Mucosa of descending colon (tissue), 3 donors: Measurements from ENCODE around the gene SYNGR1. TPM values are rescaled to one million over a fixed set of nuclear protein-coding genes. Genes with fewer than 3 reads are reported as not detected.

ENCODE experiments used
- ATAC-seq: fragments of 200-7000 bp; cut with Tn5 transposase; one replicate; pipeline ENCODE4 v1.9.1; 2020; ENCODE audit warnings: mild to moderate bottlenecking, moderate library complexity
- DNase-seq, 3 donors: peaks; one replicate each; pipeline ENCODE4 v3.0.0-alpha.2; 2020
- H3K36me3 ChIP-seq: fragments of 200-600 bp; one replicate; pipeline ENCODE4 v1.8.0; 2021; ENCODE audit warnings: low read depth, mild to moderate bottlenecking
- H3K4me1 ChIP-seq: fragments of 200-600 bp; one replicate; pipeline ENCODE4 v1.8.0; 2021; ENCODE audit warnings: low read depth, mild to moderate bottlenecking
- H3K4me3 ChIP-seq: fragments of 200-600 bp; one replicate; pipeline ENCODE4 v1.8.0; 2021; ENCODE audit warnings: mild to moderate bottlenecking
- H3K9me3 ChIP-seq: fragments of 200-600 bp; one replicate; pipeline ENCODE4 v1.8.0; 2021; ENCODE audit warnings: mild to moderate bottlenecking
- intact Hi-C, 2 donors: fragments of 100-400 bp; cut with DNase I in 1 of 2; cut with micrococcal nuclease in 1 of 2; formaldehyde crosslinking; loops; one replicate each; pipeline versions ENCODE4 v1.11.0 to v1.11.1; 2022; cut with DNase I, micrococcal nuclease
- total RNA-seq, 3 donors: library from RNA; stranded (reverse); fragmentation: NEBNext Ultra II Directional in 2 of 3; extraction: Animal tissue kit (Norgen Biotek cat#: 25700) in 2 of 3; gene quantifications; one replicate each; pipeline versions ENCODE4 v1.2.1 to v1.2.4, GENCODE V29; 2021 to 2023
- TF ChIP-seq, protein P1 (sequence below): fragments of 200-600 bp; IDR thresholded peaks from one replicate; pipeline ENCODE4 v1.8.0; 2022; ENCODE audit warnings: antibody characterized with exemption, mild to moderate bottlenecking
- donor health status: DM: no; HTN: no; CAD: no; lungs with moderate emphysema.
- donor health status: DM: no; HTN: no; CAD: no.
- donor health status: DM: no; HTN: yes; CAD: no.

The SYNGR1 gene
- total RNA-seq, 3 donors from 2014 or later = 1.7 to 26.5 (median 2.9) TPM

DNA sequence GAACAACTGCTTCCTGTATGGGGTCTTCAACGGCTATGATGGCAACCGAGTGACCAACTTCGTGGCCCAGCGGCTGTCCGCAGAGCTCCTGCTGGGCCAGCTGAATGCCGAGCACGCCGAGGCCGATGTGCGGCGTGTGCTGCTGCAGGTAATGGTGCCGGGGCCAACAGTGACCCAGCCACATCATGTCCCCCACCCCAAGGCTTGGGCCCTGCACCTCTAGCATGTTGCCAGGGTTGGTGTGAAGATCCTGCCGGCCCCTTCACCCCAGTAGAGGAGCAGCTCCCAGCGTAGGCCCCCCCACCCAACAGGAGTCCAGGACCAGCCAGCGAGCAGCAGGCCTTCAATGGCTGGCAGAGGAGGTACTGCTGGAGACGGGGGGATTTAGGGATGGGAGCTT is 65.7 kb downstream of the SYNGR1 start:
- no peak for ATAC-seq
- Histone ChIP-seq H3K36me3 (no peaks in the 10 kb centered on the region), H3K9me3 (no peaks in the 10 kb centered on the region), H3K4me3 (no peak overlapping the region), H3K4me1 (no peaks in the 10 kb centered on the region)
- peak in 1 of 3 donors; percentile 27 for DNase-seq
- intact Hi-C loops = no loop called here
- TF ChIP-seq, protein P1, sequence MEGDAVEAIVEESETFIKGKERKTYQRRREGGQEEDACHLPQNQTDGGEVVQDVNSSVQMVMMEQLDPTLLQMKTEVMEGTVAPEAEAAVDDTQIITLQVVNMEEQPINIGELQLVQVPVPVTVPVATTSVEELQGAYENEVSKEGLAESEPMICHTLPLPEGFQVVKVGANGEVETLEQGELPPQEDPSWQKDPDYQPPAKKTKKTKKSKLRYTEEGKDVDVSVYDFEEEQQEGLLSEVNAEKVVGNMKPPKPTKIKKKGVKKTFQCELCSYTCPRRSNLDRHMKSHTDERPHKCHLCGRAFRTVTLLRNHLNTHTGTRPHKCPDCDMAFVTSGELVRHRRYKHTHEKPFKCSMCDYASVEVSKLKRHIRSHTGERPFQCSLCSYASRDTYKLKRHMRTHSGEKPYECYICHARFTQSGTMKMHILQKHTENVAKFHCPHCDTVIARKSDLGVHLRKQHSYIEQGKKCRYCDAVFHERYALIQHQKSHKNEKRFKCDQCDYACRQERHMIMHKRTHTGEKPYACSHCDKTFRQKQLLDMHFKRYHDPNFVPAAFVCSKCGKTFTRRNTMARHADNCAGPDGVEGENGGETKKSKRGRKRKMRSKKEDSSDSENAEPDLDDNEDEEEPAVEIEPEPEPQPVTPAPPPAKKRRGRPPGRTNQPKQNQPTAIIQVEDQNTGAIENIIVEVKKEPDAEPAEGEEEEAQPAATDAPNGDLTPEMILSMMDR = no peak

DNA sequence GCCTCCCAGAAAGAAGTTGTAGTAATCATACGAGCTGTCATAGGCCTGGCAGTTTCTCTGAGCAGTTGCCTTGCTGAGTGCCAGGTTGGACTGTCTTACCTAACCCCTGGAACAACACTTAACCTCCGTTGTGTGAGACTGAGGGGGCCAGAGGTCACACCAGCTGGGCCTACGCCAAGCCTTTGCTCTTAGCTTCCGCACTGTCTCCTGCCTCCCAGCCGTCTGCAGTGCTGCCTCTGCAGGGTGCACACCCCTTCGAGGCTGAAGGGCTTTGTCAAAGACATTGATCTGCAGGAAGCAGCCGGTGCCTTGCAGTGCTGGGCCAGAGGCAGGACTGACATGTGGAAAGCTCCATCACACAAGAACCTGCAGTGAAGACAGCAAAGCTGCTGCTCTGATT is 66.5 kb downstream of the SYNGR1 start:
- ATAC-seq = no peak
- peak in 1 of 3 donors; percentile 21 for DNase-seq
- intact Hi-C loops = no loop called here
- TF ChIP-seq, protein P1 = no peak
- Histone ChIP-seq H3K4me3 (no peak overlapping the region), H3K36me3 (no peaks in the 10 kb centered on the region), H3K9me3 (no peaks in the 10 kb centered on the region), H3K4me1 (no peaks in the 10 kb centered on the region)

DNA sequence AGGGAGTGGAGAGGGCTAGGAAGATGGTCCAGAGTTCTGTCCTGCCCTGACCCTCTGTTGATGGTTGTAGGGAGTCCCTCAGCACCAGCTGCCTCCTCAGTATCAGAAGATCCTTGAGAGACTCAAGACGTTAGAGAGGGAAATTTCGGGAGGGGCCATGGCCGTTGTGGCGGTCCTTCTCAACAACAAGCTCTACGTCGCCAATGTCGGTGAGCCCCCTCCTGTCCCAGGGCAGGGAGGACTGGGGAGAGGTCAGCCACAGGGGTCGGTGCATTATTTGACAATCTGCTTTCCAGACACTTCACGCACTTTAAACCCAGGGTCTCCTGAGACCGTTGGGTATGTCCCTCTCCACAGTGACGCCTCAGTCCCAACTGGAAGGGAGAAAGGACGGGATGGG is 67.8 kb downstream of the SYNGR1 start:
- H3K4me3 ChIP-seq = no peak overlapping the region
- H3K9me3 ChIP-seq = no peaks in the 10 kb centered on the region
- H3K4me1 ChIP-seq = no peaks in the 10 kb centered on the region
- peaks cover 3% of the 10 kb centered on the region for H3K36me3 ChIP-seq
- TF ChIP-seq, protein P1 = no peak
- ATAC-seq (no peak), DNase-seq (peak in 1 of 3 donors; percentile 28)
- intact Hi-C loops = no loop called here

DNA sequence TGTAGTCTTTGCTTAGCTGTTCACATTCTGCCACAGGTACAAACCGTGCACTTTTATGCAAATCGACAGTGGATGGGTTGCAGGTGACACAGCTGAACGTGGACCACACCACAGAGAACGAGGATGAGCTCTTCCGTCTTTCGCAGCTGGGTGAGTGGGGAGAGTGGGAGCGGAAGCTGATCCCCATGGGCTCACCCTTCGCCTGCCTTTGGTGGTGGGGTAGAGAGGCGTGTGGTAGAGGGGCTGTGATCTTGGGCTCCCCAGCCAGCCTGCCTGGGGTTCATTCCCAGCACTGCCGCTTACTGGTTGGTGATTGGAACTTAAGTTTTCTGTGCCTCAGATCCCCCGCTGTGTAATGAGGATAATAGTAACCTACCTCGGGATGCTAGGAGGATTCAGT is 68.9 kb downstream of the SYNGR1 start:
- Histone ChIP-seq H3K9me3 (no peaks in the 10 kb centered on the region), H3K4me1 (no peaks in the 10 kb centered on the region), H3K36me3 (peaks cover 3% of the 10 kb centered on the region), H3K4me3 (no peak overlapping the region)
- TF ChIP-seq, protein P1 = no peak
- ATAC-seq = no peak
- peak in 1 of 3 donors; percentile 25 for DNase-seq
- intact Hi-C loops = no loop called here

DNA sequence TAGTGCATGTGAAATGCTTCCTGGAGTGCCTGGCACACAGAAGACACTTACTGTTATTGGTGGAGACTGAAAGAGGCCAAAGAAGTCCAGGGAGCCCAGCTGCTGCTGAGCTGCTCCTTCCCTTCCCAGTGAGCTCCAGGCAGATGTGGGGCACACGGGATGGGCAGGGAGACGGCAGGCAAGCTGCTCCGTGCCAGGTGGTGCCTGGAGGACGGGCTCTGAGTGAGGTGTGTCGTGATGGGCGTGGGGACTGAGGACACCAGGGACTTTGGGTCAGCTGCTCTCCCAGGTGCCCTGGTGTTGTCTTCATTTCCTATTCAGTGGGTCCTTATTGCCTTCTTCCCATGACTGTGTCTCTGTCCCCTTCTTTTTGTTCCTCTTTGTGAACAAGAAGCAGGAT is 69.3 kb downstream of the SYNGR1 start:
- intact Hi-C loops = no loop called here

More for the DNA sequence above, 69.3 kb downstream of the SYNGR1 start:
- TF ChIP-seq, protein P1 = no peak
- no peaks in the 10 kb centered on the region for H3K4me1 ChIP-seq
- no peaks in the 10 kb centered on the region for H3K9me3 ChIP-seq
- H3K36me3 ChIP-seq = peaks cover 3% of the 10 kb centered on the region
- DNase-seq (peak in 1 of 3 donors; percentile 40), ATAC-seq (no peak)
- no peak overlapping the region for H3K4me3 ChIP-seq
